Hematopoietic multipotent progenitor cell (in vitro differentiated cells): Measurements from ENCODE around the gene DAP3. TPM values are rescaled to one million over a fixed set of nuclear protein-coding genes. Genes with fewer than 3 reads are reported as not detected.
A peak's percentile ranks its signal among the peaks of the same experiment; 100 is the strongest.
"Not testable (repeated sequence)": the region's sequence is repeated elsewhere in the genome, so short reads cannot be mapped to it uniquely, and the experiment has no call there.

Experiments used
- DNase-seq, 3 donors: peaks; one replicate each; pipeline ENCODE4 v3.0.0-alpha.2; 2011 to 2015; ENCODE audit warnings: low read depth in 2 of 3, low spot score in 2 of 3
- total RNA-seq: library from RNA; depleted of rRNA; stranded (reverse); fragments of >200 nt; gene quantifications from one replicate; pipeline ENCODE4 v1.2.3, GENCODE V29; 2012

The DAP3 gene
- total RNA-seq, 1 donor, result 51.4 TPM

DNA sequence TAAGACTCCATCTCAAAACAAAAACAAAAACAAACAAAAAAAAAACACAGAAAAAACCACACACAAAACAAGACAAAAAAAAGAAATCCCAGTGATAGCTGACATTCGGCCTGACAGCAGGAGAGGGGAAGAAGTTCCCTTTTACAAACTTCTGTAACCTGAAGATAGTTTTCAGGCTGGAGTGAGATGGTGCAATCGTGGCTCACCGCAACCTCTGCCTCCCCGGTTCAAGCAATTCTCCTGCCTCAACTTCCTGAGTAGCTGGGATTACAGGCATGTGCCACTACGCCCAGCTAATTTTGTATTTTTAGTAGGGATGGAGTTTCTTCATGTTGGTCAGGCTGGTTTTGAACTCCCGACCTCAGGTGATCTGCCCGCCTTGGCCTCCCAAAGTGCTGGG is 75.1 kb downstream of the DAP3 start:
- peak in 2 of 3 donors; percentile 35 to 41 for DNase-seq

DNA sequence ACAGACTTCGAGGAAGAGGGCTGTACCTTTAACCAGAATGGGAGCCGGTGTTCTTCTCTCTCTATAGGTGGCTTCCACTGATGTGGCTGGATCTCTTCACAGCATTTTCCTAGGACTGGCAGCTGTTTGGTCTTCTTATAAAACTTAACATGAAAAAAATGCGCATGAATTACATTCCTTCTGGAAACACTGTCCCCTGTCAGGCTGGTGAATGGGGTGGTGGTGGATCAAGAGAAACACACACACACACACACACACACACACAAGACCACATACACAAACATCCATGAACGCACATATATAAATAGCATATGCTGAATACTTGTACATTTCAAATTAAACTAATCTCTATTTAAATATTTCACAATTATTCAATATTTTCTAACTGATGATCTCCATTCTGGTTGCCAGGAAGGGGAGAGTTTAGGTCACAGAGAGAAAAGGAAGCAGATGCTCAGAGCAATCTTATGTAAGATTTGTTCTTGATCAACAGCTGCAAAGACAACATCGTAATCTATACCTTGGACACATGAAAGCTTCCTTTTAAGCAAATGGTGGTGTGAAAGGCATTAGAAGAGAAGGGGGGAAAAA is 78.6 kb downstream of the DAP3 start:
- not testable (repeated sequence) for DNase-seq

DNA sequence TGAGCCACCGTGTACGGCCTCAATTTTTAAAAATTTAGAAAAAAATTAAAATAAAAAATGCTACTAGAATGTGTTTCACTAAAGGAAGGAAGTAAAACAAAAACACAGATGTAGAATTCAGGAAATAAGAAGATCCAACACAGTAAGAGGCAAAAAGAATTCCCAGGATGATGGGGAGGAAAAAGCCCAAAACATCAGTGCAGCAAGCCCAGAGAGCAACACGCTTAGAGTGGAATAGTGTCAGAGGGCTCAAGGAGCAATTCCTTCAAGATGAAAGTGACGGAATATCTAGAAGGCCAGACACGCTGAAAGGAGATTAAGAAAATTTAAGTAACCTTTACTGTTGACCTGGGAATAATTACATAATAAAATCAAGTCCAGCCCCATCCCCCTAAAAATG is 80.4 kb downstream of the DAP3 start:
- no peak for DNase-seq

DNA sequence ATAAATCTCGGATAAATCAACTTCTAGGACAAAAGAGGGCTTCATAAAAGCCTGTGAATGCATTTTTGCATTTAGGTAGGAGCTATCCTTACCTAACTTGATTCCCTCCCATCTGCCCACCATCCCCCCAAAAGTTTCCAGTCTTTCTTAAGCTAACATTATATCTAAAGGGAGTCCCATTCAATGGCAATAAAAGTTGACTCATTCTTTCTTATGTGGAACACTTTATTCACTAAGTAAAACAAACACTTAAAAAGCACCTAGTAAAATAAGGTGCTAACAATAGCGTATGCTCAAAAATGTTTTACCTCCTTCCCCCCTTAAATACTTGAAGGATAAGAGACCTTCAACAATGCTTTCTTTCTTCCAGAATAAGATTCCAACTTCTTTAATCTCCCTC is 84.3 kb downstream of the DAP3 start:
- DNase-seq, result no peak

DNA sequence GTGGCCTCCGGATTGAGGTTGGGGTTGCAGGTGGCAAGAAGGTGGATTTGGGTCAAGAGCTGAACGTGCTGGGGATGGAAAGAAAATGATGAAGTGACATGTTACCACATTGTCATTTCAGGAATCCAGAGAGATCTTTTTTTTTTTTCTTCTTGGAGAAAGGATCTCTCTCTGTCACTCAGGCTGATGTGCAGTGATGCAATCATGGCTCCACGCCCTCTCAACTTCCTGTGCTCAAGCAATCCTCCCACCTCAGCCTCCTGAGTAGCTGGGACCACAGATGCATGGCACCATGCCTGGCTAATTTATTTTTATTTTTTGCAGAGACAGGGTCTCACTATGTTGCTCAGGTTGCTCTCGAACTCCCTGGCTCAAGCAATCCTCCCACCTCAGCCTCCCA is 87.5 kb downstream of the DAP3 start:
- no peak for DNase-seq

DNA sequence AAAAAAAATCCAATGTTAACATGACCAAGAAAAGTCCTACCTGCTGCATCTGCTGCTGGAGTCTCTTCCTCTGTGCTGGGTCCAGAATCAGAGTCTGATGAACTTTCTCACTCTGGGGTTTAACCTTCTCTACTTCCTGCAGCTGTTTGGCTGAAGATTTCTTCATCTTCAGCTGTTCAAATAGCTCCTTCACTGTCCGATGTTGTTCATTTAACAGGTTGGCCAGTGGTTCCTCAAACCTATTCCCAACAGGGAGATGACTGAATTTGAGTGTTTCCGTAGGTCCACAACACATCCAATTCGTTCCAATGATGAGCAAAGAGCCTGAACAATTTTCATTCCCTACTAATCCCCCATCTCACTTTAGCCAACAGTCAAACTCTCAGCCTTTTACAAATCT is 88.7 kb downstream of the DAP3 start:
- no peak for DNase-seq

Other genes with a start within 250 kb of the DAP3 start
- gene ASH1L, start 126.3 kb upstream of the DAP3 start, total RNA-seq, result 33.7 TPM
- 44.2 TPM for gene MSTO1, start 78.9 kb upstream of the DAP3 start, total RNA-seq
- 73.5 TPM for gene YY1AP1, start 317 bp upstream of the DAP3 start, total RNA-seq
- gene GON4L, start 168.1 kb downstream of the DAP3 start, total RNA-seq, result 26.4 TPM
- 27.2 TPM for gene SYT11, start 170.5 kb downstream of the DAP3 start, total RNA-seq
- 45.8 TPM for gene RIT1, start 222.3 kb downstream of the DAP3 start, total RNA-seq
- 45.2 TPM for gene KHDC4, start 245.3 kb downstream of the DAP3 start, total RNA-seq